Liver (tissue), 3 donors: ENCODE data around the gene GRAMD2A.

Experiments
- RXRA ChIP-seq, 2 donors: IDR thresholded peaks; 2 replicates each; pipeline ENCODE4 v1.6.1; 2017 to 2018; ENCODE audit warnings: antibody characterized with exemption in 2 of 2, mild to moderate bottlenecking in 1 of 2
- YY1 ChIP-seq: IDR thresholded peaks from 2 replicates; pipeline ENCODE4 v1.6.1; 2016; ENCODE audit warnings: antibody characterized with exemption, mild to moderate bottlenecking
- TF ChIP-seq, protein P1 (sequence below): fragments of 150-350 bp; IDR thresholded peaks from 2 replicates; pipeline ENCODE4 v1.5.1; 2017; ENCODE audit warnings: improper control_type of control experiment, low read depth, low read length; ENCODE audit not compliant: missing input control
- donor health status: healthy.
- donor health status: healthy.

DNA sequence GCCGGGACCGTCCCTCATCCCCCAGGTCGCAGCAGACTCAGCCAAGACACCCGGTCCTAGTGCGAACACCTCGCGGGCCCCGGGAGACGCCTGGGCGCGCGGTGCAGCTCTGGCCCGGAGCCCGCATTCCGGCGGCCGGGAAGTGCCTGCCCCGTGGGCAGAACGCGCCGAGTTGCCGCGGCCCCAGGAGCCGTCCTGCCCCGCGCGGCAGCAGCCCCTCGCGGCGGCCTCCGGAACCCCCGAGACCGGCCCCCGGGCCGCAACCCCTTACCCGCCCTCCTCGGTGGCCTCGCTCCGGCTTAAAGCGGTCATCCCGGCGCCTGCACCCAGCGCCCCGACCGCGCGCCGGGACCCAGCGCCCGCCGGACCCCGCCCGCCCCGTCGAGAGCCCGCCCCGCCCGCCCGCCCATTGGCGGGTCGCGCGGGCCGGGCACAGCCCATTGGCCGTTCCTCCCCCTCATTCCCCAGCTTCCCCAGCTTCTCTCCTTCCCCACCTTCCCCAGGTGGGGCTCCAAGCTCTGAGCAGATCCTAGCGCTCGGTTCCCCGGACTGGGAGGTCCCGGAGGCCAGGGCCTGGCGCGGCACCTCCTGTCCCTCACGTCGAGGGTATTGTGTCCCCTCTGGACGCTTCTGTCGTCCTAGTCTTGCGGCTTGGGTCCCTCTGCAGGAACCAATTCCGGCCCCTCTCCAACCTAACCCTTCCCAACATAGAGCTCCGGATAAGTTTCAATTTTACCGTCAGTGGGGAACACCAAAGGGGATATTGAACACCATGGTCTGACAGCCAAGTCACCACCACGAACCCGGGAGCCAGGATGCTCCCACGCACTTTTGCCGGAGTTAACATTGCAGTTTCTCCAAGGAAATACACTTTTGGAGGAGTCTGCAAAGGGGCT is at the start of gene GRAMD2A:
- TF ChIP-seq YY1 = no peak
- TF ChIP-seq, protein P1, sequence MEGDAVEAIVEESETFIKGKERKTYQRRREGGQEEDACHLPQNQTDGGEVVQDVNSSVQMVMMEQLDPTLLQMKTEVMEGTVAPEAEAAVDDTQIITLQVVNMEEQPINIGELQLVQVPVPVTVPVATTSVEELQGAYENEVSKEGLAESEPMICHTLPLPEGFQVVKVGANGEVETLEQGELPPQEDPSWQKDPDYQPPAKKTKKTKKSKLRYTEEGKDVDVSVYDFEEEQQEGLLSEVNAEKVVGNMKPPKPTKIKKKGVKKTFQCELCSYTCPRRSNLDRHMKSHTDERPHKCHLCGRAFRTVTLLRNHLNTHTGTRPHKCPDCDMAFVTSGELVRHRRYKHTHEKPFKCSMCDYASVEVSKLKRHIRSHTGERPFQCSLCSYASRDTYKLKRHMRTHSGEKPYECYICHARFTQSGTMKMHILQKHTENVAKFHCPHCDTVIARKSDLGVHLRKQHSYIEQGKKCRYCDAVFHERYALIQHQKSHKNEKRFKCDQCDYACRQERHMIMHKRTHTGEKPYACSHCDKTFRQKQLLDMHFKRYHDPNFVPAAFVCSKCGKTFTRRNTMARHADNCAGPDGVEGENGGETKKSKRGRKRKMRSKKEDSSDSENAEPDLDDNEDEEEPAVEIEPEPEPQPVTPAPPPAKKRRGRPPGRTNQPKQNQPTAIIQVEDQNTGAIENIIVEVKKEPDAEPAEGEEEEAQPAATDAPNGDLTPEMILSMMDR = no peak
- TF ChIP-seq RXRA (IDR thresholded peaks at IDR 0.05) = no peak
